Activated T-helper 2 cell treated with anti-CD3 and anti-CD28 coated beads, Interferon-gamma antibody, Interleukin-2, Interleukin-4, amounts not matched to agents 10 μg/mL and 5 μg/mL and 100 μg/mL, durations not matched to agents 14 hours and 24 hours and 36 hours (primary cell): ENCODE results near the gene GJB3. TPM values are rescaled to one million over a fixed set of nuclear protein-coding genes. Genes with fewer than 3 reads are reported as not detected.
"Not testable (repeated sequence)": the region's sequence is repeated elsewhere in the genome, so short reads cannot be mapped to it uniquely, and the experiment has no call there.

ENCODE experiments used
- DNase-seq: peaks from one replicate; pipeline ENCODE4 v3.0.0; 2021; ENCODE audit warnings: low spot score
- H3K27ac Mint-ChIP-seq: one replicate; pipeline ENCODE4 v1.8.0; 2021; ENCODE audit warnings: mixed read lengths
- H3K27me3 Mint-ChIP-seq: one replicate; pipeline ENCODE4 v1.8.0; 2021; ENCODE audit warnings: low read depth, mixed read lengths
- H3K36me3 Mint-ChIP-seq: one replicate; pipeline ENCODE4 v1.8.0; 2021; ENCODE audit warnings: low read depth, mixed read lengths
- H3K4me1 Mint-ChIP-seq: one replicate; pipeline ENCODE4 v1.8.0; 2021; ENCODE audit warnings: low read depth, mixed read lengths
- H3K4me3 Mint-ChIP-seq: one replicate; pipeline ENCODE4 v1.8.0; 2021; ENCODE audit warnings: low read depth, mild to moderate bottlenecking, moderate library complexity, mixed read lengths
- H3K9me3 Mint-ChIP-seq: one replicate; pipeline ENCODE4 v1.8.0; 2021; ENCODE audit warnings: mixed read lengths
- intact Hi-C: fragments of 100-400 bp; cut with micrococcal nuclease; formaldehyde crosslinking; loops from one replicate; pipeline ENCODE4 v1.15.1; 2023
- total RNA-seq: library from RNA; stranded (reverse); gene quantifications from 2 replicates; pipeline ENCODE4 v1.2.3, GENCODE V29; 2022

Gene GJB3
- total RNA-seq, 1 donor from 2014 or later = not detected

- Mint-ChIP-seq H3K4me3 (no peak overlapping the region), H3K36me3 (no peaks in the 10 kb centered on the region)
- intact Hi-C loops = no loop called here
Observed at GRCh38 chr1:34763142-34763781, 17.8 kb upstream of the GJB3 start.

GRCh38 chr1:34768856-34769255 lies 12.2 kb upstream of the GJB3 start:
- Mint-ChIP-seq H3K9me3 (no peaks in the 10 kb centered on the region), H3K4me1 (no peaks in the 10 kb centered on the region), H3K27me3 (no peaks in the 10 kb centered on the region), H3K27ac (no peak overlapping the region), H3K36me3 (no peaks in the 10 kb centered on the region), H3K4me3 (no peak overlapping the region)
- no peak for DNase-seq
- intact Hi-C loops = no loop called here

More at GRCh38 chr1:34763142-34763781, 17.8 kb upstream of the GJB3 start:
- Mint-ChIP-seq H3K27me3 (no peaks in the 10 kb centered on the region), H3K27ac (no peak overlapping the region), H3K4me1 (no peaks in the 10 kb centered on the region), H3K9me3 (no peaks in the 10 kb centered on the region)
- DNase-seq = no peak

- H3K36me3 Mint-ChIP-seq = no peaks in the 10 kb centered on the region
- intact Hi-C loops = no loop called here
- no peaks in the 10 kb centered on the region for H3K27me3 Mint-ChIP-seq
- H3K4me1 Mint-ChIP-seq = no peaks in the 10 kb centered on the region
- no peak overlapping the region for H3K4me3 Mint-ChIP-seq
- no peak overlapping the region for H3K27ac Mint-ChIP-seq
- H3K9me3 Mint-ChIP-seq = no peaks in the 10 kb centered on the region
- no peak for DNase-seq
Observed at GRCh38 chr1:34770891-34771504, 10.0 kb upstream of the GJB3 start.

GRCh38 chr1:34771573-34772371 lies 9.2 kb upstream of the GJB3 start:
- H3K27me3 Mint-ChIP-seq = no peaks in the 10 kb centered on the region
- no peak for DNase-seq
- H3K9me3 Mint-ChIP-seq = no peaks in the 10 kb centered on the region
- no peaks in the 10 kb centered on the region for H3K4me1 Mint-ChIP-seq
- H3K4me3 Mint-ChIP-seq = no peak overlapping the region
- H3K27ac Mint-ChIP-seq = no peak overlapping the region
- intact Hi-C loops = no loop called here
- no peaks in the 10 kb centered on the region for H3K36me3 Mint-ChIP-seq

GRCh38 chr1:34773114-34773513 lies 7.9 kb upstream of the GJB3 start:
- H3K27me3 Mint-ChIP-seq, H3K36me3 Mint-ChIP-seq, H3K9me3 Mint-ChIP-seq, DNase-seq, H3K4me3 Mint-ChIP-seq, H3K4me1 Mint-ChIP-seq, H3K27ac Mint-ChIP-seq, intact Hi-C loops: not testable (repeated sequence)

GRCh38 chr1:34774957-34775356 lies 6.1 kb upstream of the GJB3 start:
- Mint-ChIP-seq H3K4me3 (no peak overlapping the region), H3K9me3 (no peaks in the 10 kb centered on the region), H3K27me3 (peaks cover 16% of the 10 kb centered on the region), H3K4me1 (no peaks in the 10 kb centered on the region), H3K27ac (no peak overlapping the region), H3K36me3 (no peaks in the 10 kb centered on the region)
- intact Hi-C loops = no loop called here
- DNase-seq = no peak

- H3K36me3 Mint-ChIP-seq = no peaks in the 10 kb centered on the region
- H3K4me1 Mint-ChIP-seq = no peaks in the 10 kb centered on the region
- no peak overlapping the region for H3K4me3 Mint-ChIP-seq
- no peak overlapping the region for H3K27ac Mint-ChIP-seq
- no peaks in the 10 kb centered on the region for H3K9me3 Mint-ChIP-seq
- H3K27me3 Mint-ChIP-seq = peaks cover 26% of the 10 kb centered on the region
- DNase-seq = no peak
- intact Hi-C loops = no loop called here
Observed at GRCh38 chr1:34776911-34777310, 4.1 kb upstream of the GJB3 start.

DNA sequence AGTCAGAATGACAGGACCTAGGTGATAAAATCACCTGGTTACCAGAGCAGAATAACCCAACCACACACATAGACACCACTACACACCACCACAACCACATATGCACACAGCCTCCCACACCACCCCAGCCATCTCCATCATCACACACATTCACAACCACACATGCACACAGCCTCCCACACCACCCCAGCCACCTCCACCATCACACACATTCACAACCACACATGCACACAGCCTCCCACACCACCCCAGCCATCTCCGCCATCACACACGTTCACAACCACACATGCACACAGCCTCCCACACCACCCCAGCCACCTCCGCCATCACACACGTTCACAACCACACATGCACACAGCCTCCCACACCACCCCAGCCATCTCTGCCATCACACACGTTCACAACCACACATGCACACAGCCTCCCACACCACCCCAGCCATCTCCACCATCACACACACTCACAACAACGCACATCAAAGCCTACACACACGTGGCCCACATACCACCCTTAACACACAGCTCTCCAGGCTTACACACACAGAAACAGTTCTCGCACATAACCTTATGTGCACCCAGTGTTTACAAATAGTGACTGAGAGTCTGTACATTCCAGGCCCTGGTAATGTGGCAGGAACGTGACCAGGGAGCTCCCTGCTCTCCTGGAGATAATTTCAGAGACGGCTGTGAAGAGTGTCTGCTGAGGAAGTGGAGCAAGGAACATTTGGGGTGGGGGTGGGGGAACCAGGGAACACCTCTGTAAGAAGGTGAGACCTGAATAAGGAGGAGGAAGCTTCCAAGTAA lies 3.3 kb upstream of the GJB3 start:
- no peaks in the 10 kb centered on the region for H3K9me3 Mint-ChIP-seq
- intact Hi-C loops = no loop called here
- DNase-seq = no peak
- H3K4me1 Mint-ChIP-seq = no peaks in the 10 kb centered on the region
- no peaks in the 10 kb centered on the region for H3K36me3 Mint-ChIP-seq
- H3K27me3 Mint-ChIP-seq = peaks cover 33% of the 10 kb centered on the region
- no peak overlapping the region for H3K4me3 Mint-ChIP-seq
- H3K27ac Mint-ChIP-seq = no peak overlapping the region

DNA sequence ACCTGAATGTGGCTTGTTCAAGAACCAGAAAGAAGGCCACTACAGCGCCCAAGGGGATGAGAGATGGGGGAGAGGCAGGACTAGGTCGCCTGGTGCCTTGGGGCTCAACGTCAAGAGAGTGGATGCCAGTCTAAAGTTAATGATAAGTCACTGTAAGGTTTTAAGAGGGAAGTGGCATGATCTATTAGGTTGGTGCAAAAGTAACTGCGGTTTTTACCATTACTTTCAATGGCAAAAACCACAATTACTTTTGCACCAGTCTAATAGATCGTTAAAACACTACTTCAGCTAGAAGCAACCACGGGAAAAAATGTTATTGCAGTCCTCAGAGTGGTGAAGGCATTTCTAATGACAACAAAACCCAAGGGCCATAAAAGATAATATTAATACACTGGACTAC lies 2.6 kb upstream of the GJB3 start:
- intact Hi-C loops = no loop called here
- Mint-ChIP-seq H3K27me3 (peaks cover 40% of the 10 kb centered on the region), H3K27ac (no peak overlapping the region), H3K36me3 (no peaks in the 10 kb centered on the region), H3K4me3 (no peak overlapping the region), H3K4me1 (no peaks in the 10 kb centered on the region), H3K9me3 (no peaks in the 10 kb centered on the region)
- DNase-seq = no peak

DNA sequence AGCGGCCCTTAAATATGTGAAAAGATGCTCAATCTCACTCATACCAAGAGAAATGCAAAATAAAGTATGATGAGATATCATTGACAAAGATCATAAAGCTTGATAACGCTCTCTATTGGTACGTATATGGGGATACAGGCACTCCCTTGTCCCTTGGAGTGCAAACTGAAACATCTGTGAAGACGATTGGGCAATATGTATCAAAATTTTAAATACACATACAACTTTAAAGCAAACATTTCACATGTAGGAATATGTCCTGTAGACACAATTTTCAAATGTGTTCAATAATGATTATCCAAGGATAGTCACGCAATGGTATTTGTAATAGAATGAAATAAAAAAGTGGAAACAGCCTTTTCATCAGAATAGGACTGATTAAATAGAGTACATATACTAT lies 2.0 kb upstream of the GJB3 start:
- intact Hi-C loops = no loop called here
- DNase-seq = no peak
- Mint-ChIP-seq H3K4me1 (no peaks in the 10 kb centered on the region), H3K27me3 (peaks cover 41% of the 10 kb centered on the region), H3K9me3 (no peaks in the 10 kb centered on the region), H3K27ac (no peak overlapping the region), H3K36me3 (no peaks in the 10 kb centered on the region), H3K4me3 (no peak overlapping the region)

DNA sequence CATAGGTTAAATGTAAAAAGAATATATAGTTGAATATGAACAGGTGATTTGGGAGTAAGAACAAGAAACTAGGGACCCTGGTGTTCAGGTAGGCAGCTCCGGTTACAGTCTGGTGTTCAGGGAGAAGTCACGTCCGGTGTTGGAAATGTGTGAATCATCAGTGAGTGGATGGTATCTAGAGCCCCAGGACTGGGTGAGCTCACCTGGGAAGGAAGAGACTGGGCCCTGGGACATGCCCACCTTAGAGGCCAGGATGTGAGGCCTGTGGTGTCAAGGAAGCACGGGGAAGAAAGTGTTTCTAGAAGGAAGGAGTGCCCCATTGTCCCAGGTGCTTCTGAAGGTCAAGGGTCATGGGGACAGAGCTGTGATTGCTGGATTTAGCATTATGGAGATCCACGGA lies 1.5 kb upstream of the GJB3 start:
- Mint-ChIP-seq H3K27me3 (peaks cover 41% of the 10 kb centered on the region), H3K4me1 (no peaks in the 10 kb centered on the region), H3K36me3 (no peaks in the 10 kb centered on the region), H3K9me3 (no peaks in the 10 kb centered on the region), H3K4me3 (no peak overlapping the region), H3K27ac (no peak overlapping the region)
- intact Hi-C loops = no loop called here
- no peak for DNase-seq

GRCh38 chr1:34779962-34780361 lies 1.1 kb upstream of the GJB3 start:
- Mint-ChIP-seq H3K4me3 (no peak overlapping the region), H3K4me1 (no peaks in the 10 kb centered on the region), H3K9me3 (no peaks in the 10 kb centered on the region), H3K36me3 (no peaks in the 10 kb centered on the region), H3K27me3 (peaks cover 41% of the 10 kb centered on the region), H3K27ac (no peak overlapping the region)
- intact Hi-C loops = no loop called here
- DNase-seq = no peak
